ENCODE results near the gene WEE1. TPM values are rescaled to one million over a fixed set of nuclear protein-coding genes. Genes with fewer than 3 reads are reported as not detected.

Gene WEE1
- total RNA-seq, 4 donors from 2014 or later, result 17.7 to 43.0 (median 26.3) TPM

GRCh38 chr11:9576701-9577381 lies 3.4 kb downstream of the WEE1 start:
- no peak for DNase-seq (ENCODE audit: low spot score)
- ATAC-seq (ENCODE audit: low FRiP score), result no peak
- TF ChIP-seq CTCF (IDR thresholded peaks at IDR 0.05), result no peak

- DNase-seq (ENCODE audit: low spot score) (no peak), ATAC-seq (ENCODE audit: low FRiP score) (no peak)
- no peak for TF ChIP-seq CTCF (IDR thresholded peaks at IDR 0.05)
Measured at GRCh38 chr11:9577556-9577955, 4.1 kb downstream of the WEE1 start.

- ATAC-seq (ENCODE audit: low FRiP score), result no peak
- TF ChIP-seq CTCF (IDR thresholded peaks at IDR 0.05), result no peak
Measured at GRCh38 chr11:9580894-9581293, 7.4 kb downstream of the WEE1 start.

GRCh38 chr11:9581556-9582161 lies 8.2 kb downstream of the WEE1 start:
- DNase-seq (ENCODE audit: low spot score), result no peak
- ATAC-seq (ENCODE audit: low FRiP score), result no peak
- no peak for TF ChIP-seq CTCF (IDR thresholded peaks at IDR 0.05)

More at GRCh38 chr11:9580894-9581293, 7.4 kb downstream of the WEE1 start:
- no peak for DNase-seq (ENCODE audit: low spot score)

DNA sequence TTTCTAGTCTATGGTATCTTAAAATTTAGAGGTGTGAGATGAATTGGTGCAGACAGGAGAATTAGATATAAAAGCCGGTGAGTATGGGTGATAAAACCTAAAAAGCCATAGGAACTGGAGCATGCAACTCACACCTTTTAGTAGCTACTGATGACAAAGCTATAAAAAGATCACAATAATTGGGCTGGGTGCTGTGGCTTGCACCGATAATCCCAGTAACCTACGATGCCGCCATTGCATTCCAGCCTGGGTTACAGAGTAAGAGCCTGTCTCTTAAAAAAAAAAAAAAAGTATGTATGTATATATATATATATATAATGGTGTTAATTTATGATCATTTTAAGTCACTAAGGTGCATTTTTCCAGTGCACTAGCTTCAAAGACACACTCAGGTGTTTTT lies 17.2 kb downstream of the WEE1 start:
- no peak for TF ChIP-seq CTCF (IDR thresholded peaks at IDR 0.05)
- no peak for ATAC-seq (ENCODE audit: low FRiP score)
- no peak for DNase-seq (ENCODE audit: low spot score)

DNA sequence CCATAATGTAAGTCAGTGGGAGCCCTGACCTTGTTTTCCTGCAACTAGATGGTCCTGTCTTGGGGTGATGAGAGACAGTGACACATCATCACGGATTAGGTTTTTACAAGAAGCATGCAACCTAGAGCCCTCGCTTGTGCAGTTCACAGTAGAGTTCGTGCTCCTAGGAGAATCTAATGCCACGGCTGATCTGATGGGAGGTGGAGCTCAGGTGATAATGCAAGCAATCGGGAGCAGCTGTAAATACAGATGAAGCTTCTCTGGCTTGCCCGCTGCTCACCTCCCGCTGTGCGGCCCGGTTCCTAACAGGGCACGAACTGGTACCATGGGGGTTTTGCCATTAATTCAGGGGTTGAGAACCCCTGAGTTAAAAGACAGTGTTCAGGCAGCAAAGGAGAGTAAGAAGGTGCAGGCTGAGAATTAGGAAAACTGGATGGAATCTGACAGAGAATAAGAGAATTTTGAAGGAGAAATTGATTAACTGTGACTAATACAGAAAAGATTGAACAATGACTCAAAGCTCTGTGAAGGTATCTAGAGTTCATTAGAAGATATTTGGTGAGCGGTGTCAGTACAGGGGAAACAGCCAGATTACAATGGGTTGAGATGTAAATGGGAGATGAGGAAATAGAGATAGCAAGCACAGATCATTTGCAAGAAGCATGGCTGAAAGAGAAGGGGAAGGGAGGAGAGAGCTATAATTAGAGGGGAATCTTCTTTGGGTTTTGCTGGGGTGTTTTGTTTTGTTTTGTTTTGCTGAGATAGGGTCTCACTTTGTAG lies 21.0 kb downstream of the WEE1 start:
- DNase-seq (ENCODE audit: low spot score) (no peak), ATAC-seq (ENCODE audit: low FRiP score) (no peak)
- no peak for TF ChIP-seq CTCF (IDR thresholded peaks at IDR 0.05)

Measured in omental fat pad (tissue), 4 donors.